DND-41 (cell line): Measurements from ENCODE around the gene PZP.

Experiments used
- ATAC-seq: fragments of 200-7000 bp; cut with Tn5 transposase; 3 replicates; pipeline ENCODE4 v1.9.1; 2021; ENCODE audit warnings: low read depth; ENCODE audit not compliant: insufficient read depth
- DNase-seq: peaks from one replicate; pipeline ENCODE4 v3.0.0-alpha.2; 2020
- H2AFZ ChIP-seq: 2 replicates; pipeline ENCODE4 v1.6.0; 2012; ENCODE audit warnings: low read depth, low read length
- H3K27ac ChIP-seq: 2 replicates; pipeline ENCODE4 v1.5.1; 2012; ENCODE audit warnings: low read length, inconsistent platforms
- H3K27me3 ChIP-seq: fragments of 200-600 bp; sonication (generic); 2 replicates; pipeline ENCODE4 v1.6.0; 2012; ENCODE audit warnings: low read length, mild to moderate bottlenecking, inconsistent platforms; ENCODE audit not compliant: insufficient read depth, poor library complexity
- H3K36me3 ChIP-seq: 2 replicates; pipeline ENCODE4 v1.5.1; 2012; ENCODE audit warnings: low read length, inconsistent platforms; ENCODE audit not compliant: insufficient read depth
- H3K4me1 ChIP-seq: 2 replicates; pipeline ENCODE4 v1.5.1; 2012; ENCODE audit warnings: mild to moderate bottlenecking, low read length; ENCODE audit not compliant: insufficient read depth
- H3K4me2 ChIP-seq: 2 replicates; pipeline ENCODE4 v1.6.0; 2012; ENCODE audit warnings: mild to moderate bottlenecking, moderate library complexity, low read length, inconsistent platforms; ENCODE audit not compliant: insufficient read depth
- H3K4me3 ChIP-seq, 2 experiments: fragments of 200-600 bp in 1 of 2; shearing (Covaris generic) in 1 of 2; 2 replicates each; pipeline ENCODE4 v1.5.1; 2012 to 2016; ENCODE audit warnings: inconsistent platforms in 2 of 2, low read length in 2 of 2, mild to moderate bottlenecking in 2 of 2, low read depth in 1 of 2, moderate library complexity in 1 of 2
- H3K79me2 ChIP-seq: 2 replicates; pipeline ENCODE4 v1.6.0; 2012; ENCODE audit warnings: low read length, inconsistent platforms; ENCODE audit not compliant: insufficient read depth
- H3K9ac ChIP-seq: 2 replicates; pipeline ENCODE4 v1.6.0; 2012; ENCODE audit warnings: low read depth, mild to moderate bottlenecking, inconsistent platforms, low read length, moderate library complexity
- H3K9me3 ChIP-seq: 2 replicates; pipeline ENCODE4 v1.5.1; 2012; ENCODE audit warnings: low read length, moderate library complexity, mild to moderate bottlenecking, inconsistent platforms; ENCODE audit not compliant: insufficient read depth, severe bottlenecking
- H4K20me1 ChIP-seq: 2 replicates; pipeline ENCODE4 v1.6.0; 2012; ENCODE audit warnings: low read length; ENCODE audit not compliant: insufficient read depth
- EZH2 ChIP-seq: IDR thresholded peaks from 3 replicates; pipeline ENCODE4 v1.6.1; 2012; ENCODE audit warnings: borderline replicate concordance, low read depth, mild to moderate bottlenecking, moderate library complexity, low read length, inconsistent platforms; ENCODE audit not compliant: severe bottlenecking
- TF ChIP-seq, protein P1 (sequence below): IDR thresholded peaks from 2 replicates; pipeline ENCODE4 v1.5.1; 2012; ENCODE audit warnings: borderline replicate concordance, low read length, moderate library complexity, mild to moderate bottlenecking; ENCODE audit not compliant: poor library complexity, severe bottlenecking; ENCODE audit errors: extremely low read depth

The PZP gene

DNA sequence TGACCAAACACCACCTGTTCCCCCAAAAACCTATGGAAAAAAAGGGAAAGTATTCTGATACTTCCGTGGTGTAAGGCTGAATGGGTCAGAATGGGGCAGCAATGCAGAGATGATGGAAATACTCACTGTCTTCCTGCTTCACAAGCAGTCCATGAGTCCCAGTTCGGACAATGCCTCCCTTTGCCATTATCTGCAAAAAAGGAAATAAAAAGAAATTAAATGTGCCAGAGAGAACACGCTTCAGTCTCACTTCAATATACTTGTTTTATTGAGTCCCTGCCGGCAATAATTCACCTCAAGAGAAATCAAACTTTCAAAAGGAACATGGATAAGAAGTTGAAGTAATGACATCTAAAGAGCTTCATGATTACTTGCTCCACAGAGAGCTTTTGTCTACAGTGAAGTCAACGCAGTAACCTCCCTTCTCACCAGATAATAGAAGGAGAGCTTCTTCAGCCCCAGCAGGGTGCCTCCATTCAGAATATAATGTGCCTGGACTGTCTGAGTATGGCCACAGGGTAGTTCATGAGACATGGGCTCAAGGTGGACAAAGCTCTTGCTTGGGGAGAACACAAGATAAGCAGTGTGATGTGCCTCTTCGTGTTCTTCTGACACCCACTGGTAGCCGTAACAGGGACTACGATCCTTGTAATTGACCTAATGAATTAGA, 107.0 kb downstream of the PZP start:
- ATAC-seq, result no peak

DNA sequence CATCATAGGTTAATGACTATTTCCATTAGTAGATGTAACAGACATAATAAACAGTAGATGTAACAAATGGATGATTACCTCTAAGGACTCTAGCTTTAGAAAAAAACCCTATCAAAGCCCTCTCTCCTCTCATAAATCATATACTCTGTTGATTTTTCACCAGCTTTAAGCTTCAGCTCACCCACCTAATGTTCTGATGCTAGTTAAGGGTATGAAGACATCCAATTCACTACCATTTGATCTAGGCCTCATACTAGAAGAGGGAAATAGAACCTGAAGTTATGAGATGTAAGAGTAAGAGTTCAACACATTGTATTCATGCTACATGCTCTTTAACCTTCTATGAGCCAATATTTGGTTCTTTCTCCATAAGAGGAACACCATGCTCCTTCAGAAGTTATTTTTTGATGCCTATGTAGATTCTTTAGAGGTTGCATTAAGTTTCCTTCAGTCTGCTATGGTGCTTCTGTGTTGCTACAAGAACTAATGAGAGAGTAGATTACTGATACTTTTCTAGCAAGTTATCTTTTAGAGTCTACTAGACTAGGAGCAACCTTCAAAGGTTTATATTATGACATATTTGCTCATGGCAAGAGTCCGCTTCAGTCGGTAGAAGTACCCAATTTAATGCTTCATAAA, 108.5 kb downstream of the PZP start:
- ATAC-seq (no peak), DNase-seq (no peak)
- no peaks in the 10 kb centered on the region for H3K4me1 ChIP-seq
- no peak overlapping the region for H3K27ac ChIP-seq
- H3K36me3 ChIP-seq, result no peaks in the 10 kb centered on the region
- no peak overlapping the region for H3K9ac ChIP-seq
- H3K4me3 ChIP-seq, result no peak overlapping the region
- H3K9me3 ChIP-seq, result no peaks in the 10 kb centered on the region
- no peaks in the 10 kb centered on the region for H3K79me2 ChIP-seq
- no peak overlapping the region for H3K4me2 ChIP-seq
- TF ChIP-seq, protein P1, sequence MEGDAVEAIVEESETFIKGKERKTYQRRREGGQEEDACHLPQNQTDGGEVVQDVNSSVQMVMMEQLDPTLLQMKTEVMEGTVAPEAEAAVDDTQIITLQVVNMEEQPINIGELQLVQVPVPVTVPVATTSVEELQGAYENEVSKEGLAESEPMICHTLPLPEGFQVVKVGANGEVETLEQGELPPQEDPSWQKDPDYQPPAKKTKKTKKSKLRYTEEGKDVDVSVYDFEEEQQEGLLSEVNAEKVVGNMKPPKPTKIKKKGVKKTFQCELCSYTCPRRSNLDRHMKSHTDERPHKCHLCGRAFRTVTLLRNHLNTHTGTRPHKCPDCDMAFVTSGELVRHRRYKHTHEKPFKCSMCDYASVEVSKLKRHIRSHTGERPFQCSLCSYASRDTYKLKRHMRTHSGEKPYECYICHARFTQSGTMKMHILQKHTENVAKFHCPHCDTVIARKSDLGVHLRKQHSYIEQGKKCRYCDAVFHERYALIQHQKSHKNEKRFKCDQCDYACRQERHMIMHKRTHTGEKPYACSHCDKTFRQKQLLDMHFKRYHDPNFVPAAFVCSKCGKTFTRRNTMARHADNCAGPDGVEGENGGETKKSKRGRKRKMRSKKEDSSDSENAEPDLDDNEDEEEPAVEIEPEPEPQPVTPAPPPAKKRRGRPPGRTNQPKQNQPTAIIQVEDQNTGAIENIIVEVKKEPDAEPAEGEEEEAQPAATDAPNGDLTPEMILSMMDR, result no peak
- no peak for TF ChIP-seq EZH2
- H4K20me1 ChIP-seq, result no peaks in the 10 kb centered on the region
- H3K27me3 ChIP-seq, result peaks cover 5% of the 10 kb centered on the region
- H2AFZ ChIP-seq, result no peak overlapping the region

More for the DNA sequence above, 107.0 kb downstream of the PZP start:
- Histone ChIP-seq H3K79me2 (no peaks in the 10 kb centered on the region), H3K27ac (no peak overlapping the region), H4K20me1 (no peaks in the 10 kb centered on the region), H3K4me2 (no peak overlapping the region), H3K9me3 (no peaks in the 10 kb centered on the region), H3K4me1 (no peaks in the 10 kb centered on the region), H3K27me3 (peaks cover 11% of the 10 kb centered on the region), H2AFZ (no peak overlapping the region), H3K36me3 (no peaks in the 10 kb centered on the region), H3K9ac (no peak overlapping the region), H3K4me3 (no peak overlapping the region)
- no peak for DNase-seq
- TF ChIP-seq EZH2, result no peak
- TF ChIP-seq, protein P1, result no peak
